GM12874 (cell line): ENCODE results near the gene TMEM143.

Experiments used
- TF ChIP-seq, protein P1 (sequence below): IDR thresholded peaks from 2 replicates; pipeline ENCODE4 v1.5.1; 2011; ENCODE audit warnings: low read depth, mild to moderate bottlenecking, control low read depth, low read length, moderate library complexity; ENCODE audit not compliant: insufficient read depth

The TMEM143 gene

DNA sequence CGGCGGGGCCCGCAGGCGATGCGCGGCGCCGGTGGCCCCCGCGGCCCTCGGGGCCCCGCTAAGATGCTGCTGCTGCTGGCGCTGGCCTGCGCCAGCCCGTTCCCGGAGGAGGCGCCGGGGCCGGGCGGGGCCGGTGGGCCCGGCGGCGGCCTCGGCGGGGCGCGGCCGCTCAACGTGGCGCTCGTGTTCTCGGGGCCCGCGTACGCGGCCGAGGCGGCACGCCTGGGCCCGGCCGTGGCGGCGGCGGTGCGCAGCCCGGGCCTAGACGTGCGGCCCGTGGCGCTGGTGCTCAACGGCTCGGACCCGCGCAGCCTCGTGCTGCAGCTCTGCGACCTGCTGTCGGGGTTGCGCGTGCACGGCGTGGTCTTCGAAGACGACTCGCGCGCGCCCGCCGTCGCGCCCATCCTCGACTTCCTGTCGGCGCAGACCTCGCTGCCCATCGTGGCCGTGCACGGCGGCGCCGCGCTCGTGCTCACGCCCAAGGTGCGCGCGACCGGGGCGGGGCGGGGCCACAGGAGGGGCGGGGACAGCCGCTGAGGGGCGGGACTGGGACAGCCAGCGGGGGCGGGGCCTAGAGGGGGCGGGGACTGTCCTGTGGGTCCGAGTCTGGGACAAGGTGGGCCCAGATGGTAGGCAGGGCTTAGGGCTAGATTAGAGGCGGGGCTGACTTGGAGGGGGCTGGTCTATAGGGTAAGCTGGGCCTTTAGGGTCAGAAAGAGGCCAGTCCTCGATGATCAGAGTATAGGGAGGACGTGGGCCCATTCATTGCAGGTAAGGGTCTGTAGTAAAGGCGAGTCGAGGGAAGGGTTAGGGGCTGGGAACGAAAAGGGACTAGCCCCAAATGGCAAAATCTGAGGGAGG lies 34.9 kb upstream of the TMEM143 start:
- TF ChIP-seq, protein P1, sequence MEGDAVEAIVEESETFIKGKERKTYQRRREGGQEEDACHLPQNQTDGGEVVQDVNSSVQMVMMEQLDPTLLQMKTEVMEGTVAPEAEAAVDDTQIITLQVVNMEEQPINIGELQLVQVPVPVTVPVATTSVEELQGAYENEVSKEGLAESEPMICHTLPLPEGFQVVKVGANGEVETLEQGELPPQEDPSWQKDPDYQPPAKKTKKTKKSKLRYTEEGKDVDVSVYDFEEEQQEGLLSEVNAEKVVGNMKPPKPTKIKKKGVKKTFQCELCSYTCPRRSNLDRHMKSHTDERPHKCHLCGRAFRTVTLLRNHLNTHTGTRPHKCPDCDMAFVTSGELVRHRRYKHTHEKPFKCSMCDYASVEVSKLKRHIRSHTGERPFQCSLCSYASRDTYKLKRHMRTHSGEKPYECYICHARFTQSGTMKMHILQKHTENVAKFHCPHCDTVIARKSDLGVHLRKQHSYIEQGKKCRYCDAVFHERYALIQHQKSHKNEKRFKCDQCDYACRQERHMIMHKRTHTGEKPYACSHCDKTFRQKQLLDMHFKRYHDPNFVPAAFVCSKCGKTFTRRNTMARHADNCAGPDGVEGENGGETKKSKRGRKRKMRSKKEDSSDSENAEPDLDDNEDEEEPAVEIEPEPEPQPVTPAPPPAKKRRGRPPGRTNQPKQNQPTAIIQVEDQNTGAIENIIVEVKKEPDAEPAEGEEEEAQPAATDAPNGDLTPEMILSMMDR: no peak

DNA sequence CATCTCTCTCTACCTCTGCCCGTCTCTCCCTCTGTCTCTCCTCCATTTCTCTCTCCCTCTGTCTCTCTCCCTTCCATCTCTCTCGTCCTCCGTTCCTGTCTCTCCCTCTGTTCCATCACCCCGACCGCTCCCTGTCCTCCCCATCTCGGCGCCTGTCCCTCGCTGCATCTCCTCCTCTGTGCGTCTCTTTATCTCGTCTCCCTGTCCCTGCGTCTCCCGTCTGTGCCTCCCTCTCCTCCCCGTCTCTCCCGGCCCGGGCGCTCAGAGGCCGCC lies 34.3 kb upstream of the TMEM143 start:
- TF ChIP-seq, protein P1: no peak

DNA sequence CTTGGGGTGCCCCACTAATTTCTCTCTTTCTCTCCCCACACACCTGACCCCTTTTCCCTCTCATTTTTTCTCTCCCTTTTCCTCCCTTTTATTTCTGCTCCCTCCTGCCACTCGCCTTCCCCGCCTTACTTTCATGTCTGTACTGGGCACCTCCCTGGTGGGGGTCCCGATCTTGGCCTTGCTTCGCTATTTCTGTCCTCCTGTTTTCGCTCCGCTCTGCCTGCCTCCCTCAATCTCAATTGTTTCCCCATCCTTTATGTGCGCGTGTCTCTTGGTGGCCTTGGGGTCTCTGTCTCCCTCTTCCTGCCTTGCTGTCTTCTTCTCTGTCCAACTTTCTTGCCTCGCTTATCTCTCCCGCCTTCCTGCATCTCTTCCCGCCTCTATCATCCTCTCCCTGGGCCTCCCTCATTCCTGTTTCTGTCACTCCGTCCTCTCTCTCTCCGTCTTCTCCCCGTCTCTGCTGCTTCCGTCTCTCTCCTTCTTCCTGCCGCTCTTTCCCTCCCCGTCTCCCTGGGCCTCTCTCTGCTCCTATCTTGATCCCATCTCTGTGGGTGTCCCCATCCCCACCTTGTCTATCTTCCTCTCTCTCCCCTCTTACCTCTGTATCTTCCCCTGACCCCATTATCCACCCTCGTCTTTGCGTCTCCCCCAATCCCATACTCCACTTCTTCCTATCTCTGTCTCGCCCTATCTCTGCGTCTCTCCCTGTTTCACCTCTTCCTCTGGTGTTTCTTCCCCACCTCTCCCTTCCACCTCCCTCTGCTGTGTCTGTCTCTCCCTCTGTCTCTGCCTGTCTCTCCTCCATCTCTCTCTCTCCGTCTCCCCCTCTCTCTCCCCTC lies 33.7 kb upstream of the TMEM143 start:
- TF ChIP-seq, protein P1: no peak

DNA sequence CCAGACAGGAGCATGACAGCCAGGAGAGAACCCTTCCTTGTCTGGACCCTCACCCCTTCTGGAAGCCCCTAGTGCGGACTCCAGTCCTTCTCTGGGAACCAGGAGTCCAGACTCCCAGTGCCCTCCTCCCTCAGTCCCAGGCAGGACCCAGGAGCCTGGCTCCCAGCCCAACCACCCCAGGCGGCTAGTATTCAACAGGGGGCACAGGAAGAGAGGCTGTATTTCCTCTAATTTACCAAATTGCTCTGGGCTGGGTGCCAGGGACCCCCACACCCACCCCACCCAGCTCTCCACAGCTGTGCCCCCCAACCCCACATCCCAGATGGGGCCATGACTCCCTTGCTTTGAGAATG lies 33.1 kb upstream of the TMEM143 start:
- TF ChIP-seq, protein P1: no peak

DNA sequence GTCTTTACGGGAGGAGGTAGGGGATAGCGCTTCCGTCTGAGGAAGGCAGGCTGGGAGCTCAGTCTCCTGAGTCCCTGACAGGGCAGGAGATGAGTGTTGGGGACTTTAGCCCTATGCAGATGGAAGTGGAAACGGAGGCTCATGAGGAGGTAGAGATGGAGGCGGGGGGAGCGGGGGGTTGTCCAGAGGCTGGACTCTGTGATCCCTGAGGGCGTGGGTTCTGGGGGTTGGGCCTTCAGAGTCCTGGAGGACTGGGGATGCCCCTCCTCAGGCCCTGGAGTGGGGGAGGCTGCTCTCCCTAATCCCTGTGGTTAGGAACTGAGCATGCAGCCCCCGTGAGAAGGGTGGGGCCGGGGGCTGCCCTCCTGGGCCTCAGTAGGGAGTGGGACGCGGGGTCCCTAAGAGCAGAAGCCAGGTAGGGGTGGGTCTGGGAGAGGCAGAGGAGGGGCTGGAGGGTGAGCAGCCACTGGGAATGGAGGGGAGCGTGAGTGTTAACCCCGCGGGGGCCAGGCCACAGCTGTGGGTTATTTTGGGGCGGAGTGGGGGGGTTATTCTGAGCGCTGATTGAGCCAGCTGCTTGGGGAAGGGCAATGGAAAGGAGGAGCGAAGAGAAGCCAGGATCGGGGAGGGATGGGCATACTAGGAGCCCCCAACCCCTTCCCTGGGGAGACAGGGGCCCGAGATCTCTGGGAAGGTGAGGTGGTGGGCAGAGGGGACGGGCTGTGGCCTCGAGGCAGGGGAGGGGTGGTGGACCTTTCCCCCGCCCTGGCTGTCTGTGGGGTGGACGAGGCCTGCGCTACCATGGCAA lies 32.5 kb upstream of the TMEM143 start:
- TF ChIP-seq, protein P1: no peak

DNA sequence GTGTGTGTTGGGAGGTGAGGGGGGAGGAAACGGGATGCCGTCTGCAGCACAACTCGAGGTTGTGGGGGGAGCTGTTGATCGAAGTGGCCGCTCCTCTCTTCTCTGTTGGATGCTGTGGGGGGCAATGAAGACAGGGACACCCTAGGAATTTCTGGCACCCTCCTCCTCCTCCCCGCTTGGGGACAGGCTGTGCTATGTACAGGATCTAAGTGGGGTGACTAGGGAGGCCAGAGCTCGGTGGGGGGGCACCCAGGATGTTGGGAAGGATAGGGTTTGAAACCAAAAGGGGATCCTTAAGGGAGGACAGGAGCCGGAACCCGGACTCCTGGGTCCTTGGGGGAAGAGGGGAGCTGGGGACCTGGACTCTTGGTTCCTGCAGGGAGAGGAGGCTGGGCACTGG lies 31.8 kb upstream of the TMEM143 start:
- TF ChIP-seq, protein P1: no peak

DNA sequence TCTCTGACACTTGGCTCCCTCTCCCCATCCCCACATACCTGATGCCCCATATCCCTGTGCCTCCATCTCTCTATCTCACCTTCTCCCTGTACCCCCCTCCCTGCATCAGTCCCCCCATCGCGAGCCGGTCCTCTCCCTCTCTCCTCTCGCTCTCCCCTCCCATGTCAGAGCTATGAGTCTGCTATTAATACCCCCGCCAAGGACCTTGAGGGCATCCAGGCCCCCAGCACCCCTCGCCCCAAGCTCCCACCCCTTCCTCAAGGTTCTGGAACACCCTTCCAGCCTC lies 31.4 kb upstream of the TMEM143 start:
- TF ChIP-seq, protein P1: no peak
